GM18861 (cell line): ENCODE results near the gene NECTIN1.

Source experiments
- ATAC-seq: cut with Tn5 transposase; IDR thresholded peaks from one replicate; pipeline ENCODE4 v1.9.1; 2021; ENCODE audit not compliant: unreplicated experiment

The NECTIN1 gene

DNA sequence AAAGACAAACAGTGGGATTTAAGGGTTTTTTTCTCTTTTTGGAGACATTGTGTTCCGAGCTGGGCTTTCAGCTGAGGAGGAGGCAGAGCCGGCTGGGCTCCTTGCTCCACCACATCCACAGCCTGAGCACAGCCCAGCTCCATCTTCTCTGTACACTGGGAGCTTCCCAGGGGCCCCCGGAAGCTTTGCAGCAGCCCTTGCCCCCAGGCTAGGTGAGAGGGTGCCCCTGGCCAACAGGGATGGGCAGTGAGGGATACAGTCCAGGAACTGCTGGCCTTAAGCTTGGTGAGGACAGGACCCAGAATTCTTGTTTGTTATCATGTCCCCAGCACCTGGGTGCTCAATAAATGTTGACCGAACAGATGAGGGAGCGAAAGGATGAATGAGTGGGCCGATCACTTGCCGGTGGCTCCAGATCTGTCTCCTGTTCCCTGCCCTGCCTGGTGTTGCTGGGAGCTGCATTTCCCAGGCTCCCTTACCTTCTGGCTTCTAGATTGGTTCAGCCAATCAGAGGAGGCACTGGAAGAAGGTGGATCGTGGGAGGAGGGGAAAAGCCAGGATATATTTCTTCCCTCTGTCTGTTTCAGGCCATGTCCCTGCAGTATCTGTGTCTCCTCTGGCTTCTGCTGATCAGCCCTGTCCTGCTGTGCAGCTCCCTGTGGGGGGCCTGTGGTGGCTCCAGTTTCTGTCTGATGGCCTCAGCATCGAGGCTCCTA lies 26.5 kb upstream of the NECTIN1 start:
- no peak for ATAC-seq

DNA sequence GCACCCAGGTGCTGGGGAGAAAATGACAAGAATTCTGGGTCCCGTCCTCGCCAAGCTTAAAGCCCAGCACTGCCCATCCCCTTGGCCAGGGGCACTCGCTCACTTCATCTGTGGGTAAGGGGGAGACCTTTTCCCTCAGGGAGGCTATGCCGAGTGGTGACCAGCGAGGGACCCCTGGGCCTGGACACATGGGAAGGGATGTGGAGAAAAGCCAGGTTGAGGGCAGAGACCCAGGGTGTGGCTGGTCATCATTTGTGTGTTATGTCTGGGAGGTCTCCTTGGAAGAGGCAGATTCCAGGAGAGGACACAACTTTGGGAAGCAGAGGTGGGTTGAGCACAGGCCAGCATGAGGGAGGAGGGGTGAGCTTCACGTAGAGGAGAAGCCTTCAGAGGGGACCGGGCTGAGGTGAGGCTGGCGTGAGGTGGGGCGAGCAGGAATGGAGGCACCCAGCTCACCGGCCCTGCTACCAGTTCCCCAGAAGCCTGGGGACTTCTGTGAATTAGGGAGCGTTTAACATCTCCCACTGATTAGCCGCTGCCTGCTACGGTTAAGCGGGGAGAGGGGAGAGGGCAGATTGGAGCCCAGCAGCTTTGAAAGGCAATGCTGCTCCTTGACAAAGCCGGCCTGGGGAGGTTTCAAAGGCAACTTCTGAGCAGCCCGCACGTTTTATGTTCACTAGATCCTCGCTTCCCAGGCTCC lies 25.8 kb upstream of the NECTIN1 start:
- no peak for ATAC-seq

GRCh38 chr11:119754199-119754598 lies 25.2 kb upstream of the NECTIN1 start:
- ATAC-seq, result no peak

- no peak for ATAC-seq
These were observed 23.9 kb upstream of the NECTIN1 start for GRCh38 chr11:119752946-119753345.

DNA sequence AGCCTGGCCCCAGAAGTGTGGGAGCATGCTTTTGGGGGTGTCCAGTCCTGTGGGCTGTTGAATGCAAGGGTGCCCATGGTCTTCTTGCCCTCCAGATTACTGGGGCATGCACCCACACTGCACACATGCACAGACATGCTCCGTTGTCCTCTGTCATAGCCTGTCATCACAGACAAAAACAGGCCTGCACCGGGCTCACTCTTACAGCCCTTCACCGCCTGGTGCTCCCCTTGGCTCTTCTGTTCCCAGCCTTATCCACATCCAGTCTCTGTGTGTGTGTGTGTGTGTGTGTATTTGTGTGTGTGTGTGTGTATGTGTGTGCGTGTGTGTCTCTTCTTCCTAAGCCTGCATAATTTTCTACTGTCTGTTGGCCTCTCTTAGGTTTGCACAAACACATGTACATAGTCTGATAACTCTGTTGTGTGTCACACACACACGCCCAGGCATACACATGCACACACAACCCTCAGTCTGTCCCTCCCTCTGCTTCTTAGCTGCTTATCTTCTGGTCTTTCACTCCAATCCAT lies 23.4 kb upstream of the NECTIN1 start:
- ATAC-seq, result no peak

- ATAC-seq, result no peak
These were observed 21.1 kb upstream of the NECTIN1 start for GRCh38 chr11:119750056-119750455.

GRCh38 chr11:119749006-119749565 lies 20.1 kb upstream of the NECTIN1 start:
- no peak for ATAC-seq

GRCh38 chr11:119747868-119748660 lies 19.1 kb upstream of the NECTIN1 start:
- no peak for ATAC-seq

- ATAC-seq, result no peak
These were observed 17.0 kb upstream of the NECTIN1 start for GRCh38 chr11:119745776-119746535.

DNA sequence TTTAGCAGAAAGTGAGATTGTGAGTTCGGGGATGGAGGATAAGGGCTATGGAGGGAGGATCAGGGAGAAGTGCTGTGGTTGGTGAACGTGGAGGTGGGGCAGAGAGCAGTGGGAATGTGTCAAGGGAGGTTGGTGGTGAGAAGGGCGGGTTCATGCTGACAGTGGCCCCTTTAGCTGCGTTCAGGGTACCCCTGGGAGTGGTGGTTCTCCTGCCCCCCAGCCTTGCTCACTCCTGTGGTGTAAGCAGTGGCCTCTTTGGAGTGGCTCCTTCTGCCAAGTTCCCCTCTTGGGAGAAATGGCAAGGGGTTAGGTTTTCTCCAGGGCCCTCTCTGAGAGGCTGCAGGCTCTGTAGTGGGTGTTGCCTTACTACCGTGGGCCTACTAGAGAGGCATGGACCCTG lies 16.1 kb upstream of the NECTIN1 start:
- ATAC-seq, result no peak

DNA sequence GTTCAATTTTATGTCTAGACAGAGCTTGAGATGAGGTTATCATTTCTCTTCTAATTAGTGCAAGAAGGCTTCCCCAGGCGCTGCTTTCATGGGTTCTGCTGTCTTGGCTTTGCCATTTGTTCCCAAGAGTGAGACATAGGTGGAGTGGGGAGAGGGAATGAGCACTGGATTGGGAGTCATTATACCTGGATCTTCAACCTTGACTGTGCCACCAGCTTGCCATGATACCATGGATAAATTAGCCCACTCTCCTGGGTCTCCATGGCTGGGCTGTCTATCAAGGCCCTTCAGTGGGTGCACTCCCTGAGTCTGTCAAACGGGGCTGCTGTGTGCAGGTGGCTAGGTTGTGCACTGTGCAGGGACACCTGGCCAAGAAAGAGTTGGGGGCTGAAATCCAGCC lies 15.6 kb upstream of the NECTIN1 start:
- no peak for ATAC-seq

GRCh38 chr11:119743006-119743405 lies 14.0 kb upstream of the NECTIN1 start:
- no peak for ATAC-seq

GRCh38 chr11:119742263-119742861 lies 13.4 kb upstream of the NECTIN1 start:
- no peak for ATAC-seq

GRCh38 chr11:119741369-119742262 lies 12.6 kb upstream of the NECTIN1 start:
- no peak for ATAC-seq

- ATAC-seq, result no peak
These were observed 11.0 kb upstream of the NECTIN1 start for GRCh38 chr11:119739975-119740374.

DNA sequence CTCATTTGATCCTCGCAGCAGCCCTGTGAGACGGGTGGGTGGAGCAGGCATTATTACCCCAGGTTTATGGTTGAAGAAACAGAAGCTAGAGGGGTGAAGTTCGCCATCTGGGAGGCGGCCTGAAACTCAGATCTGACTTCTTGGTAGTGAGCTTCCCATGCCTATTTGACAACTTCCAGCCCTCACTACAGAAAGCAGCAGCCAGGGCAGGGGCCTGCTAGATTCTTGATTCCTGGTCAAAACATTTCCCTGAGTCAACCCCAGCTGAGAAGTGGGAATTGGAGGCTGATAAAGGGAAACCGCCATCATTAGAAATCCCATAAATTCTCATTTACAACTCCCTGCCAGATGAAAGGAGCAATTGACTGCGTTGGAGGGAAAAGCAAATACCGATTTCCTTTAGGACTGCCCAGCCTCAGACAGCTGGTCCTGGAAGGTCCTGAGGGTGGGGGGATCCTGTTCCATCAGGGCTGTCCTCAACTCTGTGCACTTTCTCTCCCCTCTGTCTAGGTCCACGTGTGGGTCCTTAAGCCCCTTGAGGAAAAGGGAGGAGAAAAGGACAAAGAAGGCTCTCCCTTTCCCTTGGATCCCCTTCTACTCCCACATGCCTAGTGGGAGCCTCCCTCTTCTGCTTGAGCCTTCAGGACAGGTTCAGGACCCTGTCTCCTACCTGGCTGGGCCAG lies 10.2 kb upstream of the NECTIN1 start:
- ATAC-seq, result no peak

DNA sequence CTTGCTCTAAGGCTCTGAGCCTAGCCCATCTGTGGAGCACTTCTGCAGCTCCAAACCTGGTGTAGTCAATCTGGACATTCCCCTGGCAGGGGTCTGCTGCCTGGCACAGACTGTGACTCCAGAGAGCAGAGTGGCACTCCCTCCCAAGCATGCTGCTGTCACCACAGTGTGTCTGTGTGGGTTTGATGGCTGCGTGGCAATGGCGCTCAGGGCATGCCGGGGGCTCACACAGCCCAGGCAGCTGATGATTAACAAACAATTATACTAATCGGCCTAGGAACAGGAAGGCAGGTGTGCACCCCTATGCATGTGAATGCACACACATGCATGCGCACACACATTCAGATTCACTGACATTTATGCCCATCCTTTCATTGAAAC lies 9.0 kb upstream of the NECTIN1 start:
- no peak for ATAC-seq

DNA sequence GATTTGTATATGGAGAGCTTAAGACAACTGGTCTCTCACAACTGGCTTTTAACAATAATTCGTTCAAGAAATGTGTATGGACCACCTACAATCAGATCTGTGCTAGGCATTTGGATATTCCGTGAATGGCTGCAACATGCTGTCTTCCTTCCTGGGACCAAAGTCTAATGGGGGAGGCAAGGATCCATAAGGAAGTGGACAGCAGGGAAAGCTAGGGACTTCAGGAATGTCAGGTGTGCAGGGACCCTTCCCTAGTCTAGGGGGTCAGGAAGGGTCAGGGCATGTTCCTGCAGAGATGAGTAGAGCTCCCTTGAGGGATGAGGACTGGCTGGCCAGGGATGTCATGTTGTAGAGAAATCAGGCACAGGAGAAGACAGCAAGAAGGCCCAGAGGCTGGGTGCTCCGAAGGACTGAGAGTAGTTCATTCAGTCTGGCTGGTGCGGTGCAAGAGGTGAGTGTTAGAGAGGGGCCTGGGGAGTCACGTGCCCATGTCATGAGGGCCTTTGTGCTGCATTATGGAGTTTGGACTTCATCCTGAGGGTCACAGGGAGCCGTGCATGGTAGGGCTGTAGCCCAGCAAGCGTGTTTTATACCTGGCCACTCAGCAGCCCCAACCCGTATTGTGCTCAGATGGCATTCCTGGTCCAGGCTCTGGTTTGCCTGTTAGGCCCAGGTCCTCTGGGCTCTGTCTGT lies 8.5 kb upstream of the NECTIN1 start:
- ATAC-seq, result no peak
